Measurements from ENCODE around the gene PLXNA4. TPM values are rescaled to one million over a fixed set of nuclear protein-coding genes. Genes with fewer than 3 reads are reported as not detected.

The PLXNA4 gene
- total and polyA plus RNA-seq, 8 donors: 0.15 to 12.8 (median 1.6) TPM

DNA sequence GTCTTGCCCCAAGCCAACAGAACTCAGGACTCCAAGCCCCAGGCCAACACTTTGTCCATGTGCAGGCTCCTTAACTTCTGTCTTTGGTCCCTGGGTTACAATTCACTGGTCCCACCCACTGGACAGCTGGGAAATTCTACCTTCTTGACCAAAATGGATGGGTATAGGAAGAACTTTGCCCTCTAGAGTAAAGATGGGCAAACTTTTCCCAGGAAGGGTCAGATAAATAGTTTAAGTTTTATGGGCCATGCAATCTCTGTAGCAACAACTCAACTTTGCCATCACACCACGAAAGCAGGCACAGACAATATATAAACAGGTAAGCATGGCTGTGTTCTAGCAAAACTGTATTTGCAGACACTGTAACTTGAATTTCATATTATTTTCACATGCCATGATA is 147.1 kb downstream of the PLXNA4 start:
- DNase-seq: no peak

DNA sequence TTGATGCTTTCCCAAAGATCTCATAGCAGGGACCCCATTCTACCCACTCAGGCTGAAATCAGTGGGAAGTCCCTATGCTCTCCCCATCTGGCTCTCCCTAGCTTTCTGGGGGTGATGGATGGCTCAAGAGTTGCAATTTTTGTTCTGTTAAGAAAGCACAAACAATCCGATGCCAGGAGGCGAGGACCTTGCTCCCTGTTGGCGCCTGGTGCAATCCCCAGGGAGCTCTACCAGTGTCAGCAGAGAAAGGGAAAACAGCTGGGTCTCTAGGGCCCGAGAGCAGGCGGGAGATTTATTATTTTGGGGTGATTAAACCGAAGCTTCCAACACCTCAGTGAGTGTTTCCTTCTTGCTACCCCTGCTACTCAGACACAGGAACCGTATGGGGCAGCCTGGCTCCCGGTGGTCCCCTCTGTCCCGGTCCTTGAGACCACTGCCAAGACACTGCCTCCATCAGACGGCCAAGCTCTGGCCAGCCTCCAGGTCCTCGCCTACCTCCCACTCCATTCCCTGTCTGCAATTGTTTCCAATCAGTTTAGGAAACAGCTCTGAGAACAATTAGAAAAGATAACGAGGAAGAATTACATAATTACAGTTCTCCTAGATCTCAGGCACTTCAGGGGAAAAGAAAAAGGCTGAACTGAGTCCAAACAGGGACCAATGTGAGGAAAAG is 147.9 kb downstream of the PLXNA4 start:
- intact Hi-C loops (cut with DNase I; ENCODE audit: low total_unique reads): no loop called here
- H3K36me3 ChIP-seq: no peaks in the 10 kb centered on the region
- no peak overlapping the region for H3K27ac ChIP-seq
- no peak overlapping the region for H3K4me3 ChIP-seq
- peaks cover 0 to 4% (median 0%) of the 10 kb centered on the region in 4 donors for H3K4me1 ChIP-seq
- H3K27me3 ChIP-seq: peaks cover 0 to 3% (median 0%) of the 10 kb centered on the region in 3 donors
- H3K9me3 ChIP-seq: no peaks in the 10 kb centered on the region
- WGBS, 5 donors: 51 to 61% (median 58%) methylated on average over 12 of the region's 12 CpGs
- TF ChIP-seq POLR2AphosphoS5 (IDR thresholded peaks at IDR 0.05) (peak in 1 of 3 donors; percentile 40), POLR2A (IDR thresholded peaks at IDR 0.05) (no peak)
- no peak for DNase-seq

More for the DNA sequence above, 147.1 kb downstream of the PLXNA4 start:
- peaks cover 0 to 4% (median 0%) of the 10 kb centered on the region in 4 donors for H3K4me1 ChIP-seq
- WGBS, 5 donors: 84 to 96% (median 90%) methylated on average over 1 of the region's 1 CpG
- TF ChIP-seq POLR2AphosphoS5 (IDR thresholded peaks at IDR 0.05): no peak
- TF ChIP-seq, protein P1, sequence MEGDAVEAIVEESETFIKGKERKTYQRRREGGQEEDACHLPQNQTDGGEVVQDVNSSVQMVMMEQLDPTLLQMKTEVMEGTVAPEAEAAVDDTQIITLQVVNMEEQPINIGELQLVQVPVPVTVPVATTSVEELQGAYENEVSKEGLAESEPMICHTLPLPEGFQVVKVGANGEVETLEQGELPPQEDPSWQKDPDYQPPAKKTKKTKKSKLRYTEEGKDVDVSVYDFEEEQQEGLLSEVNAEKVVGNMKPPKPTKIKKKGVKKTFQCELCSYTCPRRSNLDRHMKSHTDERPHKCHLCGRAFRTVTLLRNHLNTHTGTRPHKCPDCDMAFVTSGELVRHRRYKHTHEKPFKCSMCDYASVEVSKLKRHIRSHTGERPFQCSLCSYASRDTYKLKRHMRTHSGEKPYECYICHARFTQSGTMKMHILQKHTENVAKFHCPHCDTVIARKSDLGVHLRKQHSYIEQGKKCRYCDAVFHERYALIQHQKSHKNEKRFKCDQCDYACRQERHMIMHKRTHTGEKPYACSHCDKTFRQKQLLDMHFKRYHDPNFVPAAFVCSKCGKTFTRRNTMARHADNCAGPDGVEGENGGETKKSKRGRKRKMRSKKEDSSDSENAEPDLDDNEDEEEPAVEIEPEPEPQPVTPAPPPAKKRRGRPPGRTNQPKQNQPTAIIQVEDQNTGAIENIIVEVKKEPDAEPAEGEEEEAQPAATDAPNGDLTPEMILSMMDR (IDR thresholded peaks at IDR 0.05): no peak
- TF ChIP-seq POLR2A (IDR thresholded peaks at IDR 0.05): no peak
- TF ChIP-seq EP300 (IDR thresholded peaks at IDR 0.05): no peak
- peaks cover 0 to 3% (median 0%) of the 10 kb centered on the region in 3 donors for H3K27me3 ChIP-seq
- H3K9me3 ChIP-seq: no peaks in the 10 kb centered on the region
- H3K36me3 ChIP-seq: no peaks in the 10 kb centered on the region
- H3K27ac ChIP-seq: no peak overlapping the region
- no peak overlapping the region for H3K4me3 ChIP-seq
- intact Hi-C loops (cut with DNase I; ENCODE audit: low total_unique reads): no loop called here

DNA sequence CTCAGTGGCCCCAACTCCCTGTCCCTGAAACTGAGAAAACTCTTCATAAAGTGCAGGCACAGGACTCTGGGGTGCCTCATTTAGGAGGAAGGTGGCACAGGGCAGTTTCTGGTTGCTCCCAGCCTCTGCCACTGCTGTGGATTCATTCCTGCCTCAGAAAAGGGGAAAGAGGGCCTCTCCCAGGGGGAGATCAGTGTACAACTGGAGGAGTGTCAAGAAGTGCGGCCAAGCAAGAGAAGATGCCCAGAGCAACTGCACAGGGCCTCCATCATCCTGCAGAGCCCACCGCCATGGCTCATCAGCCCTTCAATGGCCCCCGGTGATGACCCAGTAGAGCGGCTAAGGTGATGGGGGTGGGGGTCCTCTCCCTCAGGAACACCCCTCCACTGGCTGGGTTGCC is 150.3 kb downstream of the PLXNA4 start:
- H3K4me1 ChIP-seq: peaks cover 0 to 4% (median 0%) of the 10 kb centered on the region in 4 donors
- no peak for TF ChIP-seq POLR2A (IDR thresholded peaks at IDR 0.05)
- no peak for TF ChIP-seq EP300 (IDR thresholded peaks at IDR 0.05)
- TF ChIP-seq, protein P1 (IDR thresholded peaks at IDR 0.05): no peak
- no peak for TF ChIP-seq POLR2AphosphoS5 (IDR thresholded peaks at IDR 0.05)
- H3K4me3 ChIP-seq: no peak overlapping the region
- 92 to 96% (median 93%) methylated on average over 4 of the region's 4 CpGs for WGBS, 5 donors
- H3K27me3 ChIP-seq: peaks cover 0 to 3% (median 0%) of the 10 kb centered on the region in 3 donors
- no peaks in the 10 kb centered on the region for H3K36me3 ChIP-seq
- no peak overlapping the region for H3K27ac ChIP-seq
- DNase-seq: no peak
- intact Hi-C loops (cut with DNase I; ENCODE audit: low total_unique reads): no loop called here
- H3K9me3 ChIP-seq: no peaks in the 10 kb centered on the region

DNA sequence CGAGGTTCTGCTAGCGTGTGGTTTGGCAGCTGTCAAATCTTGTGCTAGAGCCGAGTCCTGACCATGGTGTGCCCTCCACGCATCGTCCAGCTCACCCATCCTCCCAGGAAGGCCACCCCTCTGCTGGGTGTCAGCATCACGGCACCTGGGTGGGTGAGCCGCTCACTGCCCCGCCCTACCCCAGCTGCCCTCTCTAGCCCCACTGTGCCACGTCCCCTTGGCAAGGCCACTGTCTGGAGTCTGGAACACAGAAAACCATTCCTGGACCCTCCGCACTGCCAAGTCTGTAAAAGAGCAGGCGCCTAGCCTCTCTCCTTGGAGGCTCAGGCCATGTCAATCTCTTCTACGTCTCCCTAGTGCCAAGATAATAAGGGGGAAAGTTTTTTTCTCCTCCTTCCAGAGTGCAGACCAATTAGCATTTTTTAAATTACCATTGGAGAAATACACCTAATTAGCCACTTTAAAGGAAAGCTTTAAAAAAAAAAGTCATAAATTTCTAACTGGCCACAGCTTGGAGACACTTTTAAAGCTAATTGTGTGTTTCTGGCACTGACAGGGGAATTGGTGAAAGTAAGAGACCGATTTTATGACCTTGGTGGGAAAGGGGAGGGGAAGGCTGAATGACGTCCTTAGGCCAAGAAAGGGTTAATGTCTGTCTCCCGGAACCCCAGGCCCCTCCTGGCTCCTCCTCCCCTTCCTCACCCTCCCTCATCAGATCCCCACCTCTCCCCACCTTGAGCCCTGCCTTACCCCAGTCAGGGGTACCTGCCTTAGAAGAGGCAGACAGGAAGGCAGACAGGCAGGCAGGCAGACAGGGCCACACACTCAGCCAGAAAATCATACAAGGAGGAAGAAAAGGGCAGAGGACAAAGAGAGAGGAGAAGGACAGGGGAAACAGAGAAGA is 151.2 kb downstream of the PLXNA4 start:
- DNase-seq: no peak
- Histone ChIP-seq H3K4me1 (peaks cover 0 to 4% (median 0%) of the 10 kb centered on the region in 4 donors), H3K27me3 (peaks cover 0 to 3% (median 0%) of the 10 kb centered on the region in 3 donors), H3K36me3 (no peaks in the 10 kb centered on the region), H3K4me3 (no peak overlapping the region), H3K9me3 (no peaks in the 10 kb centered on the region), H3K27ac (no peak overlapping the region)
- WGBS, 5 donors: 73 to 80% (median 76%) methylated on average over 15 of the region's 15 CpGs
- TF ChIP-seq POLR2A (IDR thresholded peaks at IDR 0.05) (no peak), EP300 (IDR thresholded peaks at IDR 0.05) (no peak), POLR2AphosphoS5 (IDR thresholded peaks at IDR 0.05) (no peak)
- TF ChIP-seq, protein P1 (IDR thresholded peaks at IDR 0.05): no peak
- intact Hi-C loops (cut with DNase I; ENCODE audit: low total_unique reads): no loop called here

Data from stomach (tissue), 9 donors.